Activated CD4-positive, alpha-beta memory T cell treated with anti-CD3 and anti-CD28 coated beads for 36 hours (primary cell): Measurements from ENCODE around the gene ADISSP. TPM values are rescaled to one million over a fixed set of nuclear protein-coding genes. Genes with fewer than 3 reads are reported as not detected.
A peak's percentile ranks its signal among the peaks of the same experiment; 100 is the strongest.

Experiments
- CTCF ChIA-PET: fragments of 350-600 bp; sonication (Branson Sonifier 250); formaldehyde crosslinking; loops from one replicate; lab custom pipeline; 2021; ENCODE audit warnings: antibody characterized with exemption, inconsistent platforms; lab: Charles Lee
- POLR2A ChIA-PET: fragments of 350-600 bp; sonication (Branson Sonifier 250); formaldehyde crosslinking; loops from one replicate; lab custom pipeline; 2021; ENCODE audit warnings: antibody characterized with exemption; lab: Charles Lee
- DNase-seq: peaks from one replicate; pipeline ENCODE4 v3.0.0-alpha.2; 2020
- H3K27ac Mint-ChIP-seq: one replicate; pipeline ENCODE4 v1.8.0; 2021; ENCODE audit warnings: mixed read lengths
- H3K27me3 Mint-ChIP-seq: one replicate; pipeline ENCODE4 v1.8.0; 2021; ENCODE audit warnings: mixed read lengths
- H3K36me3 Mint-ChIP-seq: one replicate; pipeline ENCODE4 v1.8.0; 2021; ENCODE audit warnings: mixed read lengths
- H3K4me1 Mint-ChIP-seq: one replicate; pipeline ENCODE4 v1.8.0; 2021; ENCODE audit warnings: low read depth, mixed read lengths
- H3K4me3 Mint-ChIP-seq: one replicate; pipeline ENCODE4 v1.8.0; 2021; ENCODE audit warnings: mild to moderate bottlenecking, mixed read lengths
- H3K9me3 Mint-ChIP-seq: one replicate; pipeline ENCODE4 v1.8.0; 2021; ENCODE audit warnings: mixed read lengths
- intact Hi-C: fragments of 100-400 bp; cut with micrococcal nuclease; formaldehyde crosslinking; loops from one replicate; pipeline ENCODE4 v1.15.1; 2023
- total RNA-seq, 2 experiments: library from RNA; stranded (reverse); gene quantifications; one replicate each; pipeline ENCODE4 v1.2.3, GENCODE V29; 2021

The ADISSP gene
- total RNA-seq, 2 experiments from 2014 or later, result 50.6 to 51.4 TPM

DNA sequence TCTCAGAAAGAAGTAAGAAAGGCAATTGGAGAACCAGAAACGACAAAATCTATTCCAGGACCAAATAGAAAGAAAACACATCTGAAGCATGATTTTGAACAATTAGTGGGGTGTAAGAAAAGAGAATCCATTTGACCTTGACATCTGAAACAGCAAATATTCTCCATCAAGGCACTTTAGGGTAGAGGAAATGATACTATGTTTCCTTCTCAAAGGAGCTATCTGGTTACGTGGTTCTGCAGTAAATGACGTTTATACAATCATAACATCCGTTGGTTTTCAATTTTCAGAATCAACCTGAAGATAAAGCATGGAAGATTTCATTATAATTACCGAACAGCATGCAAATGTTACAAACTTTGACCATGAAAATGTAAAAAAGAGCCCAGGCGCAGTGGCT lies 46.9 kb downstream of the ADISSP start:
- Mint-ChIP-seq H3K36me3 (no peaks in the 10 kb centered on the region), H3K4me3 (no peak overlapping the region), H3K9me3 (no peaks in the 10 kb centered on the region), H3K27me3 (peaks cover 15% of the 10 kb centered on the region), H3K4me1 (no peaks in the 10 kb centered on the region), H3K27ac (no peak overlapping the region)
- ChIA-PET CTCF (interaction anchor here (1.3 to 2.6 kb wide), 3 partner anchors 10 to 43 kb away, joined by 4 to 15 read pairs (median 4); no protein-coding TSS in a partner anchor), POLR2A (no interaction called here)
- no peak for DNase-seq
- intact Hi-C loops, result loop anchor here (5.0 kb wide), 1 partner anchor 47 kb away; the partner anchor contains the start of gene ADISSP

DNA sequence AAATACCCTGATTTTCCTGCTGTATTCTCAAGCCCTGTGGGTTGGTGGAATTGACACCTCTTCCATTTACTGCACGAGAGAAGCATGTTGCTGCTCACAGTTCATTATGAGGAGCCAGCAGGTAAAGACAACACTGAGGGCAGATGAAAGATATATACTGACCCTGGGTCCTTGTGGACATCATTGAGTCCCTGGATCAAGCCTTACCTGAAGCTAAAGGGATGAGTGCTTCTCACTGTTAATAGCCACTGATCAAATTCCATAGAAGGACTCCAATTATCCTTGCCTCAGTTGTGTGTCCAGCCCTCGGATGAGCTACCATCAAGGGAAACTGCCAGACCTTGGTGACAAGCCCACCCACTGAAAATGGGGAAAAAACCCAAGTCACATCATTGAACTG lies 47.5 kb downstream of the ADISSP start:
- Mint-ChIP-seq H3K27ac (no peak overlapping the region), H3K27me3 (peaks cover 15% of the 10 kb centered on the region), H3K36me3 (no peaks in the 10 kb centered on the region), H3K4me3 (no peak overlapping the region), H3K9me3 (no peaks in the 10 kb centered on the region), H3K4me1 (no peaks in the 10 kb centered on the region)
- intact Hi-C loops, result loop anchor here (5.0 kb wide), 1 partner anchor 47 kb away; the partner anchor contains the start of gene ADISSP
- DNase-seq, result no peak
- POLR2A ChIA-PET, result no interaction called here
- CTCF ChIA-PET, result interaction anchor here (1.3 to 2.6 kb wide), 4 partner anchors 8 to 43 kb away, joined by 3 to 15 read pairs (median 4); no protein-coding TSS in a partner anchor

DNA sequence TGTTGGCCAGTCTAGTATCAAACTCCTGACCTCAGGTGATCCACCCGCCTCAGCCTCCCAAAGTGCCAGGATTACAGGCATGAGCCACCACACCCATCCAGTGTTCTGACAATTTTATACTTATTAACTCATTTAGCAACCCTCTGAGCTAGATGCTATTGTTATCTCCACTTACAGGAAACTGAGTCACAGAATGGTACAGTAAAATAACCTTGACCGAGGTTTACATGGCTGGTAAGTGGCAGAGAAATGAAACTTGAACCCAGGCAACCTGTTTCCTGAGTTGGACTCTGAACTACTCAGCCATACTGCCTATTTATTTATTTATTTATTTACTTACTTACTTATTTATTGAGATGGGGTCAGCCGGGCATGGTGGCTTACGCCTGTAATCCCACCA lies 48.5 kb downstream of the ADISSP start:
- no peak for DNase-seq
- ChIA-PET CTCF (interaction anchor here (0.7 to 2.6 kb wide), 3 partner anchors 8 to 43 kb away, joined by 3 to 15 read pairs (median 5); no protein-coding TSS in a partner anchor), POLR2A (no interaction called here)
- Mint-ChIP-seq H3K27me3 (peaks cover 12% of the 10 kb centered on the region), H3K4me3 (no peak overlapping the region), H3K4me1 (no peaks in the 10 kb centered on the region), H3K9me3 (no peaks in the 10 kb centered on the region), H3K27ac (no peak overlapping the region), H3K36me3 (no peaks in the 10 kb centered on the region)
- intact Hi-C loops, result loop anchor here (10.0 kb wide), 1 partner anchor 154 kb away; no protein-coding TSS in a partner anchor

DNA sequence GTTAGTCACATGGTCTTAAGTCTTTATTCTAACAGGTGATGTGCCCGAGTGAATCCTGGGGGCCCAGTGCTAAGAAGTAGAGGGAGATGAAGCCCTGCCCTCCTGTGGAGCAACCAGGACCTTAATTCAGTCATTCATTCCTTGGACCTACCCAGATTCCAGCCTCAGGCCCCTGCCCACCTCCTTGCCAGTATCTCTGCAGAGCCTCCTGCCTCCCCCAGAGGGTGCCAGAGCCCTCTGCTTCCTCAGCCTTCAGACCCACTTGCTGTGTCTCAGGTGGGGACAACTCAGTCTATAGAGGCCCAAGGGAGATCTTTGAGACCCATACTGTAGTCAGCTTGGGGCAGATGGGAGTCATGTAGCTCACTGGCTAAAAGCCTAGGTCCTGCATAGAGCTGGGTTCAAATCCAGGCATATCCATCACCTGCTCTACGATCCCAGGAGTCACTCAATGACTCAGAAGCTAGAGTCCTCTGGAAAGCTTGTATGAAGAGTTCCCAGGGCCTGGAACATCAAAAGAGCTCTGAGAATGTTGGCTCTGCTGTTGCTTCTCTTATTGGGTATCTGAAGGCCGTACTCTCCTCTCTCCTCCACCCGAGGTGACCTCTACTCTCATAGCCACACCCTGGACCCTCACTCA lies 51.2 kb downstream of the ADISSP start:
- DNase-seq, result peak; percentile 42
- Mint-ChIP-seq H3K27me3 (peaks cover 16% of the 10 kb centered on the region), H3K9me3 (no peaks in the 10 kb centered on the region), H3K27ac (no peak overlapping the region), H3K4me1 (no peaks in the 10 kb centered on the region), H3K36me3 (no peaks in the 10 kb centered on the region), H3K4me3 (no peak overlapping the region)
- ChIA-PET POLR2A (no interaction called here), CTCF (interaction anchor here (0.7 to 1.5 kb wide), 7 partner anchors 31 to 402 kb away, joined by 3 to 8 read pairs (median 4); partner anchors contain the start of gene ADISSP)
- intact Hi-C loops, result loop anchor here (10.0 kb wide), 1 partner anchor 152 kb away; no protein-coding TSS in a partner anchor

DNA sequence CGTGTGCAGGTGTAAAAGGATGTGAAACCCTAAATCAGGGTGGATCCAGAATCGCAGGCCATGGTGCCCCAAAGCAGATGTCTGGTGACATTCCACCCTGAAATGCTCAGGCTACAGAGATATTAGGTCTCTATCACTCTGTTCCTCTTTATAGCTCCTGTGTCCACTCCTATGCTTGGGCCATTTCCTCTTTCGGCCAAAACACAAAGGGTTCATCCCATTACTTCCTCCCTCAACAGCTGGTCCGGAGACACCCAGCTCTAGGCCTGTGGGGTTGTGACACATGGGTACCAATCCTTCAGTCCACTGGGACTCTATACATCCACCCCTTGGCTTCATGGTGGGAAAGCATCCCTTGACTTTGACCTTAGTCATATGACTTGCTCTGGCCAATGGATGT lies 53.5 kb downstream of the ADISSP start:
- no peaks in the 10 kb centered on the region for H3K36me3 Mint-ChIP-seq
- CTCF ChIA-PET, result interaction anchor here (1.1 to 2.4 kb wide), 3 partner anchors 18 to 151 kb away, joined by 3 to 8 read pairs (median 5); no protein-coding TSS in a partner anchor
- intact Hi-C loops, result loop anchor here (10.0 kb wide), 1 partner anchor 149 kb away; no protein-coding TSS in a partner anchor

GRCh38 chr20:3712279-3712873 lies 55.2 kb downstream of the ADISSP start, which contains the start of gene SIGLEC1:
TSS of gene SIGLEC1 (minus strand) at chr20:3712600. CDS start at chr20:3707128, 5,472 bp downstream.
- Mint-ChIP-seq H3K9me3 (no peaks in the 10 kb centered on the region), H3K4me1 (no peaks in the 10 kb centered on the region), H3K36me3 (no peaks in the 10 kb centered on the region), H3K4me3 (no peak within 1 kb of the TSS), H3K27ac (no peak within 1 kb of the TSS), H3K27me3 (peaks cover 7% of the 10 kb centered on the region)
- POLR2A ChIA-PET, result no interaction called here
- DNase-seq, result no peak
- CTCF ChIA-PET, result interaction anchor here (0.9 to 2.7 kb wide), 3 partner anchors 16 to 148 kb away, joined by 3 to 25 read pairs (median 8); no protein-coding TSS in a partner anchor
- intact Hi-C loops, result loop anchor here (10.0 kb wide), 1 partner anchor 148 kb away; no protein-coding TSS in a partner anchor

More for the DNA sequence above, 53.5 kb downstream of the ADISSP start:
- DNase-seq, result no peak
- Mint-ChIP-seq H3K27me3 (peaks cover 9% of the 10 kb centered on the region), H3K27ac (no peak overlapping the region), H3K9me3 (no peaks in the 10 kb centered on the region), H3K4me1 (no peaks in the 10 kb centered on the region), H3K4me3 (no peak overlapping the region)
- POLR2A ChIA-PET, result no interaction called here

DNA sequence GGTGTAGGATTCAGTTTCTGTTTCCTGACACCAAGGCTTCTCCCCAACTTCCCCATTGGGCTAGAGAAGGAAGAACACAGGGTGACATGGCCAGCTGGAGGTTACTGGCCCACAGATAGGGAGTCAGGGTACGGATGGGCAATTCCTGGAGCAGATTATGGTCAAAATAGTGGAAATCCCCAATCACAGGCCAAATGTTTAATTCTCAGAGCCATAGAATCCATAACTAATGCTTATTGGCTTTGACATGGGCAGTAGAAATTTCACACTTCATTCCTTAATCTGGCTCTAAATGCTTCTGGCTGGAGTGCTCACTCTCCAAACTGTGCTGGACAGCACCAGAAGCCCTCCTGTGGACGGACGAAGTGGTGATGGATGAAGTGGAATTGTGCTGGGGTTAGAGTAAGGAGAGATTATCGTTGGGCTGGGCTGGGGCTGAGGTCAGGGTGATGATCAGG lies 56.0 kb downstream of the ADISSP start:
- DNase-seq, result no peak
- H3K27ac Mint-ChIP-seq, result no peak overlapping the region
- intact Hi-C loops, result loop anchor here (1.0 to 10.0 kb wide), 2 partner anchors 35 to 147 kb away; no protein-coding TSS in a partner anchor
- H3K36me3 Mint-ChIP-seq, result no peaks in the 10 kb centered on the region
- H3K4me1 Mint-ChIP-seq, result no peaks in the 10 kb centered on the region
- H3K9me3 Mint-ChIP-seq, result no peaks in the 10 kb centered on the region
- H3K27me3 Mint-ChIP-seq, result peaks cover 7% of the 10 kb centered on the region
- ChIA-PET POLR2A (interaction anchor here (0.6 kb wide), 1 partner anchor 55 kb away, joined by 3 read pairs; no protein-coding TSS in a partner anchor), CTCF (interaction anchor here (0.6 to 2.7 kb wide), 50 partner anchors 8 to 1082 kb away, joined by 3 to 81 read pairs (median 4); partner anchors contain the start of genes AP5S1 and IDH3B)
- H3K4me3 Mint-ChIP-seq, result no peak overlapping the region

DNA sequence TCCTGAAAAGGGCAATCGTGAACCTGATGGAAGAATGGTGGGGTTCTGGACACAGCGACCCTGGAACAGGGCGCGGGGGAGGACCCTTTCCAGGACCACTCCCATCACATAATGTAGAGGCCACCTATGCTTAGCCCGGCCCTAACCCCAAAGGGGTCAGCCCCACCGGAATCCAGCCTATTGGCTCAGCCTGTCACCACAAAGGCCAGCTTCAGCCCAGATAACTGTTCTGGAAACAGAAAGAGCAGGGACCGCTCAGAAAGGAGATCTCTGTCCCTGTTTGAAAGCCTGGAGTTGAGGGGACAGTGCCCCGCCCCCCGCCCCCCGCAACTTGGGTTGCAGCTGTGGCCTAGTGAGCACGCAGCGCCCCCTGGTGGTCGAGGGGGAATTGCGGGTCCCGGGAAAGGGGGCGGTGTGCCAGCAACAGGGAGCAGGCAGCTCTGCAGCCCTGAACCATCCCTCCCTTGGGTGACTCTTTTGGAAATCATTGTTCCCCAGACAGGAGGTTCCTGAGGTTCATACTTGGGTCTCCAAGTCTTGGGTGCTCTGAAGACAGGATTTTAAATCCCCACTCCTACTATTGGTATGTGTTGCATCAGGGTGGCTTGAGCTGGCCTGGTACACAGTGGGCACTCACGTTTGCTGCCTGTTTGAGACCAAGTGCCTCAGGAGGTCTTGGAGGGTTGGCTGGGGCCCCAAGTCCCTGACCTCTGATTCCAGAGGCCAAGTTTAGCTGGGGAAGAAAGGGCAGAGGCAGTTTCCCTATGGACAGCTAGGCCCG lies 56.7 kb downstream of the ADISSP start:
- Mint-ChIP-seq H3K9me3 (no peaks in the 10 kb centered on the region), H3K4me3 (no peak overlapping the region), H3K27me3 (peaks cover 7% of the 10 kb centered on the region), H3K36me3 (no peaks in the 10 kb centered on the region), H3K4me1 (no peaks in the 10 kb centered on the region), H3K27ac (no peak overlapping the region)
- intact Hi-C loops, result loop anchor here (1.0 to 10.0 kb wide), 2 partner anchors 35 to 146 kb away; no protein-coding TSS in a partner anchor
- DNase-seq, result peak; percentile 82
- ChIA-PET CTCF (interaction anchor here (0.6 to 2.7 kb wide), 58 partner anchors 9 to 1082 kb away, joined by 3 to 81 read pairs (median 4); partner anchors contain the start of genes AP5S1 and IDH3B), POLR2A (interaction anchor here (0.6 kb wide), 1 partner anchor 55 kb away, joined by 3 read pairs; no protein-coding TSS in a partner anchor)

DNA sequence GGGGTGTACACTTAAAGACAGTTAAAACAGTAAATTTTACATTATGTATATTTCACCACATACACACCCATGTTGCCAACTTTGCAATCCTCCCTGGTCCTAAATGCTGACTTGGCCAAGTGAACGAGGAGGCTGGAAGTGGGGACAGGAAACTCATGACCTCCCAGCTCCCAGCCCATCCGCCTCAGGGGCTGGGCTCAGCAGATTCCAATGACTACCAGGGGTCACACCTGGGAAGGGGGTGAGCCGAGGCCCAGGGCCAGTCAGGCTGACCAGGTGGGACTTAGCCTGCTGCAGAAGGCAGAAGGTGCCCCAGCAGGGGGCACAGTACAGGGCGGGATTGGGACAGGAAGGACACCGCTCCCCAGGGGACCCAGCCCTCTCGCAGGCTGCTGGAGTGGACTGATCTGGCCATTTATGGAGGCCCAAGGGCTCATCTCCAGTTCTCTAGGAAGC lies 57.5 kb downstream of the ADISSP start:
- H3K27me3 Mint-ChIP-seq, result peaks cover 7% of the 10 kb centered on the region
- intact Hi-C loops, result loop anchor here (10.0 kb wide), 1 partner anchor 145 kb away; no protein-coding TSS in a partner anchor
- DNase-seq, result no peak
- H3K36me3 Mint-ChIP-seq, result no peaks in the 10 kb centered on the region
- no peaks in the 10 kb centered on the region for H3K4me1 Mint-ChIP-seq
- POLR2A ChIA-PET, result no interaction called here
- no peak overlapping the region for H3K27ac Mint-ChIP-seq
- no peak overlapping the region for H3K4me3 Mint-ChIP-seq
- CTCF ChIA-PET, result interaction anchor here (0.7 to 2.7 kb wide), 26 partner anchors 8 to 402 kb away, joined by 3 to 81 read pairs (median 4); no protein-coding TSS in a partner anchor
- no peaks in the 10 kb centered on the region for H3K9me3 Mint-ChIP-seq

DNA sequence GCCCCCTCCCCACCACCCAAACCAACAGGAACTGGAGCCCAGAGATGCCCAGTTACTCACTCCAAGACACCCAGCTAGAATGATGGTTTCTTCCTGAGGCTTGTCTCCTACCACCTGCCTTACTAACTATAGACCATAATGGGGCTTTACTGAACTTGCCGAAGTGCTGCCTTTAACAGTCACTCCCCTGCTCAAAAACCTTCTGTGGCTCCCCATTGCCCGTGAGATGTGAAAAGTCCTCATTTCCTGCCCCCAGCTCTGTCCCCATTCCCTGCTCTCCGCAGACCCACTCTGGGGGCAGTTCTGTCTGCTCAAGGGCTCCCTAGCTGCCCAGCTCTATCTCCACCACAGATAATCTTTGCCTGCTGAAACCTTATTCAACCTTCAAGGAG lies 60.0 kb downstream of the ADISSP start:
- Mint-ChIP-seq H3K36me3 (no peaks in the 10 kb centered on the region), H3K4me1 (no peaks in the 10 kb centered on the region), H3K27ac (no peak overlapping the region), H3K9me3 (no peaks in the 10 kb centered on the region), H3K4me3 (no peak overlapping the region), H3K27me3 (peaks cover 7% of the 10 kb centered on the region)
- CTCF ChIA-PET, result interaction anchor here (0.8 to 2.3 kb wide), 3 partner anchors 28 to 45 kb away, joined by 3 to 11 read pairs (median 3); no protein-coding TSS in a partner anchor
- POLR2A ChIA-PET, result no interaction called here
- intact Hi-C loops, result no loop called here
- DNase-seq, result no peak
